ENCODE results near the gene POLG2.

DNA sequence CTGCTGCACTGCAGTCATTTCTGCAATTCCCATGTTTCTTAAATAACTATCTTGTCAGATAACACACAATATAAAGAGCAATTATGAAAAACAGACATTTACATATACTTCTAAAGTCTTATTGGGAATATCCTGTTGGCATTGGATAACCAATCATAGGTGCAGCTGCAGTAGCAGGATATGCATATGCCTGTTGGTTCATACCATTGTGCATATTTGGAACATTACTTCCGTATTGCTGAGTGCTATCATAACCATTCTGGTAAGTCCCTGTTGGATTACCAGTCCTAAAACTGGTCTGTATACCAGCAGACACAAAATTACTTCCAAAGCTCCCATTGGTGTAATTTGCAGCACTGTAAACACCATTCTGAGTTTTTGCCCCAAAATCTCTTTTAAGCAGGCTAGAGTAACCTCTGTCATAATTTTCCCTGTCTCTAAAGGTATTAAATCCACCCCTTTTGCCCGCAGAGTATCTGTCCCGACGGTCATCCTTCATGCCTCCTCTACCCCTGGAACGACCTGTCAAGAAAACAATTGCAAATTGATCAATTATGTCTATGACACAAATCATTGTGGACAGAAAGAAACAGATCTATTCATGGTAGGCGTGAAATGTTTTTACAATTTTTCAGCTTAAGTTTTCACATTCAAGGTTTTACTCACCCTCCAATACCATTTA, 3.1 kb upstream of the POLG2 start:
- no peak for TF ChIP-seq CBX8 (IDR thresholded peaks at IDR 0.05; ENCODE audit: borderline replicate concordance, low read depth, low read length)
- TF ChIP-seq JUN (IDR thresholded peaks at IDR 0.05; ENCODE audit: low read depth, low read length), result no peak
- TF ChIP-seq, protein P1, sequence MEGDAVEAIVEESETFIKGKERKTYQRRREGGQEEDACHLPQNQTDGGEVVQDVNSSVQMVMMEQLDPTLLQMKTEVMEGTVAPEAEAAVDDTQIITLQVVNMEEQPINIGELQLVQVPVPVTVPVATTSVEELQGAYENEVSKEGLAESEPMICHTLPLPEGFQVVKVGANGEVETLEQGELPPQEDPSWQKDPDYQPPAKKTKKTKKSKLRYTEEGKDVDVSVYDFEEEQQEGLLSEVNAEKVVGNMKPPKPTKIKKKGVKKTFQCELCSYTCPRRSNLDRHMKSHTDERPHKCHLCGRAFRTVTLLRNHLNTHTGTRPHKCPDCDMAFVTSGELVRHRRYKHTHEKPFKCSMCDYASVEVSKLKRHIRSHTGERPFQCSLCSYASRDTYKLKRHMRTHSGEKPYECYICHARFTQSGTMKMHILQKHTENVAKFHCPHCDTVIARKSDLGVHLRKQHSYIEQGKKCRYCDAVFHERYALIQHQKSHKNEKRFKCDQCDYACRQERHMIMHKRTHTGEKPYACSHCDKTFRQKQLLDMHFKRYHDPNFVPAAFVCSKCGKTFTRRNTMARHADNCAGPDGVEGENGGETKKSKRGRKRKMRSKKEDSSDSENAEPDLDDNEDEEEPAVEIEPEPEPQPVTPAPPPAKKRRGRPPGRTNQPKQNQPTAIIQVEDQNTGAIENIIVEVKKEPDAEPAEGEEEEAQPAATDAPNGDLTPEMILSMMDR (IDR thresholded peaks at IDR 0.05; ENCODE audit: control extremely low read depth in 1 of 3, insufficient read depth in 1 of 3, low read depth in 1 of 3, low read length in 3 of 3), result no peak
- no peak for TF ChIP-seq MAX (IDR thresholded peaks at IDR 0.05)
- no peak for TF ChIP-seq SRF (IDR thresholded peaks at IDR 0.05; ENCODE audit: low read depth, low read length)
- no peak for TF ChIP-seq CREB1 (IDR thresholded peaks at IDR 0.05)
